ENCODE data around the gene KRTAP10-12.

KRTAP10-12 gene

GRCh38 chr21:44712203-44713028 lies 15.4 kb downstream of the KRTAP10-12 start:
- no peak for DNase-seq (ENCODE audit: low spot score)

GRCh38 chr21:44713130-44713529 lies 16.2 kb downstream of the KRTAP10-12 start:
- no peak for DNase-seq (ENCODE audit: low spot score)

GRCh38 chr21:44713846-44714245 lies 16.9 kb downstream of the KRTAP10-12 start:
- no peak for DNase-seq (ENCODE audit: low spot score)

GRCh38 chr21:44714905-44715304 lies 17.9 kb downstream of the KRTAP10-12 start:
- DNase-seq (ENCODE audit: low spot score): no peak

GRCh38 chr21:44716984-44717383 lies 20.0 kb downstream of the KRTAP10-12 start:
- DNase-seq (ENCODE audit: low spot score): no peak

GRCh38 chr21:44718093-44718492 lies 21.1 kb downstream of the KRTAP10-12 start:
- no peak for DNase-seq (ENCODE audit: low spot score)

GRCh38 chr21:44718571-44718970 lies 21.6 kb downstream of the KRTAP10-12 start:
- no peak for DNase-seq (ENCODE audit: low spot score)

GRCh38 chr21:44720170-44720569 lies 23.2 kb downstream of the KRTAP10-12 start:
- no peak for DNase-seq (ENCODE audit: low spot score)

- no peak for DNase-seq (ENCODE audit: low spot score)
Observed at GRCh38 chr21:44722731-44723130, 25.8 kb downstream of the KRTAP10-12 start.

- DNase-seq (ENCODE audit: low spot score): no peak
Observed at GRCh38 chr21:44723177-44724131, 26.5 kb downstream of the KRTAP10-12 start.

- no peak for DNase-seq (ENCODE audit: low spot score)
Observed at GRCh38 chr21:44724196-44724595, 27.2 kb downstream of the KRTAP10-12 start.

- DNase-seq (ENCODE audit: low spot score): no peak
Observed at GRCh38 chr21:44724926-44725325, 28.0 kb downstream of the KRTAP10-12 start.

GRCh38 chr21:44726826-44727225 lies 29.9 kb downstream of the KRTAP10-12 start:
- no peak for DNase-seq (ENCODE audit: low spot score)

- DNase-seq (ENCODE audit: low spot score): no peak
Observed at GRCh38 chr21:44727321-44727720, 30.3 kb downstream of the KRTAP10-12 start.

- DNase-seq (ENCODE audit: low spot score): no peak
Observed at GRCh38 chr21:44727757-44728156, 30.8 kb downstream of the KRTAP10-12 start.

- no peak for DNase-seq (ENCODE audit: low spot score)
Observed at GRCh38 chr21:44728716-44729115, 31.7 kb downstream of the KRTAP10-12 start.

GRCh38 chr21:44729336-44730027 lies 32.5 kb downstream of the KRTAP10-12 start:
- no peak for DNase-seq (ENCODE audit: low spot score)

GRCh38 chr21:44730028-44730395 lies 33.0 kb downstream of the KRTAP10-12 start:
- DNase-seq (ENCODE audit: low spot score): no peak

GRCh38 chr21:44730951-44731579 lies 34.1 kb downstream of the KRTAP10-12 start:
- no peak for DNase-seq (ENCODE audit: low spot score)

GRCh38 chr21:44732263-44732662 lies 35.3 kb downstream of the KRTAP10-12 start:
- DNase-seq (ENCODE audit: low spot score): no peak

- no peak for DNase-seq (ENCODE audit: low spot score)
Observed at GRCh38 chr21:44732956-44733355, 36.0 kb downstream of the KRTAP10-12 start.
